GM12878 (cell line): ENCODE results near the gene PRR15L. TPM values are rescaled to one million over a fixed set of nuclear protein-coding genes. Genes with fewer than 3 reads are reported as not detected.

ENCODE experiments used
- CBX3 ChIP-seq: fragments of 200-600 bp; sonication (generic); IDR thresholded peaks from 2 replicates; pipeline ENCODE4 v1.6.1; 2016; ENCODE audit warnings: low read depth, borderline replicate concordance
- EED ChIP-seq: sonication (generic); IDR thresholded peaks from 2 replicates; pipeline ENCODE4 v1.6.1; 2016; ENCODE audit warnings: antibody characterized with exemption, low read depth
- ELK1 ChIP-seq: IDR thresholded peaks from 2 replicates; pipeline ENCODE4 v1.6.1; 2012; ENCODE audit warnings: low read depth, low read length, improper control_type of control experiment
- GABPA ChIP-seq: IDR thresholded peaks from 2 replicates; pipeline ENCODE4 v1.6.1; 2014; ENCODE audit warnings: antibody characterized with exemption, low read depth, mild to moderate bottlenecking, inconsistent platforms
- HDGF ChIP-seq: fragments of 450-650 bp; IDR thresholded peaks from 2 replicates; pipeline ENCODE4 v1.6.1; 2016; ENCODE audit warnings: antibody characterized with exemption
- IKZF1 ChIP-seq: fragments of 450-650 bp; conservative IDR thresholded peaks from 2 replicates; pipeline ENCODE4 v1.6.1; 2017; ENCODE audit warnings: antibody characterized with exemption, mild to moderate bottlenecking
- IKZF2 ChIP-seq, 2 experiments: fragments of 450-650 bp; IDR thresholded peaks; 2 replicates each; pipeline ENCODE4 v1.6.1; 2017; ENCODE audit warnings: mild to moderate bottlenecking in 2 of 2, moderate library complexity in 2 of 2
- MTA2 ChIP-seq: fragments of 450-650 bp; IDR thresholded peaks from 2 replicates; pipeline ENCODE4 v1.6.1; 2016; ENCODE audit warnings: low read depth, mild to moderate bottlenecking, moderate library complexity
- MTA3 ChIP-seq: IDR thresholded peaks from 2 replicates; pipeline ENCODE4 v1.6.1; 2012; ENCODE audit warnings: low read length, inconsistent platforms, borderline replicate concordance
- MYC ChIP-seq: IDR thresholded peaks from 2 replicates; pipeline ENCODE4 v1.6.1; 2011; ENCODE audit warnings: mild to moderate bottlenecking, low read length, moderate library complexity, inconsistent platforms; ENCODE audit not compliant: insufficient read depth, insufficient replicate concordance, insufficient read length, severe bottlenecking
- NBN ChIP-seq: fragments of 450-650 bp; IDR thresholded peaks from 2 replicates; pipeline ENCODE4 v1.6.1; 2016
- NFYA ChIP-seq: IDR thresholded peaks from 2 replicates; pipeline ENCODE4 v1.6.1; 2011; ENCODE audit warnings: low read depth, mild to moderate bottlenecking, low read length, improper control_type of control experiment, borderline replicate concordance
- NKRF ChIP-seq: fragments of 450-650 bp; conservative IDR thresholded peaks from 2 replicates; pipeline ENCODE4 v1.6.1; 2017; ENCODE audit warnings: mild to moderate bottlenecking, moderate library complexity
- SKIL ChIP-seq: fragments of 450-650 bp; IDR thresholded peaks from 2 replicates; pipeline ENCODE4 v1.6.1; 2017; ENCODE audit warnings: mild to moderate bottlenecking, low read depth, inconsistent platforms; ENCODE audit not compliant: poor library complexity, severe bottlenecking
- TARDBP ChIP-seq: IDR thresholded peaks from 2 replicates; pipeline ENCODE4 v1.6.1; 2016; ENCODE audit warnings: borderline replicate concordance
- ZNF217 ChIP-seq: fragments of 450-650 bp; IDR thresholded peaks from 2 replicates; pipeline ENCODE4 v1.6.1; 2017; ENCODE audit warnings: antibody characterized with exemption, mild to moderate bottlenecking
- polyA plus RNA-seq, 11 experiments: library from polyadenylated mRNA; depleted of rRNA in 4 of 11; unstranded in 6 of 11; stranded (reverse) in 5 of 11; fragments of >200 nt; fragmentation: Nextera tagmentation in 4 of 11; fragmentation: Illumina TruSeq in 1 of 11; extraction: Ambion mirVana in 4 of 11; extraction: Trizol in 1 of 11; gene quantifications; 1 replicate in 1 of 11; 2 replicates in 10 of 11; pipeline versions ENCODE4 v1.2.1 to v1.2.3, GENCODE V29; 2011 to 2016; ENCODE audit warnings: inconsistent platforms in 2 of 11, missing spikeins in 2 of 11, low read depth in 1 of 11
- total RNA-seq, 4 experiments: library from RNA; depleted of rRNA in 3 of 4; stranded (reverse); fragments of >200 nt in 3 of 4; fragmentation: Illumina TruSeq in 1 of 4; extraction: Trizol in 1 of 4; gene quantifications; 2 replicates each; pipeline versions ENCODE4 v1.2.1 to v1.2.3, GENCODE V29; 2013 to 2021
- TF ChIP-seq, protein P1 (sequence below): fragments of 450-650 bp; IDR thresholded peaks from 2 replicates; pipeline ENCODE4 v1.6.1; 2018; ENCODE audit warnings: borderline replicate concordance, mild to moderate bottlenecking; ENCODE audit not compliant: partially characterized antibody
- TF ChIP-seq, protein P2 (sequence below): fragments of 450-650 bp; IDR thresholded peaks from 2 replicates; pipeline ENCODE4 v1.6.1; 2017; ENCODE audit warnings: low read depth, mild to moderate bottlenecking, moderate library complexity

Gene PRR15L
- total and polyA plus RNA-seq, 10 of the 15 experiments (the other 5 are each of a cell fraction or from before 2014, with no cell fraction given): 0.11 to 0.18 TPM; not detected in 8

GRCh38 chr17:48003417-48004151 lies 45.9 kb upstream of the PRR15L start (continued):
- TF ChIP-seq, protein P1, sequence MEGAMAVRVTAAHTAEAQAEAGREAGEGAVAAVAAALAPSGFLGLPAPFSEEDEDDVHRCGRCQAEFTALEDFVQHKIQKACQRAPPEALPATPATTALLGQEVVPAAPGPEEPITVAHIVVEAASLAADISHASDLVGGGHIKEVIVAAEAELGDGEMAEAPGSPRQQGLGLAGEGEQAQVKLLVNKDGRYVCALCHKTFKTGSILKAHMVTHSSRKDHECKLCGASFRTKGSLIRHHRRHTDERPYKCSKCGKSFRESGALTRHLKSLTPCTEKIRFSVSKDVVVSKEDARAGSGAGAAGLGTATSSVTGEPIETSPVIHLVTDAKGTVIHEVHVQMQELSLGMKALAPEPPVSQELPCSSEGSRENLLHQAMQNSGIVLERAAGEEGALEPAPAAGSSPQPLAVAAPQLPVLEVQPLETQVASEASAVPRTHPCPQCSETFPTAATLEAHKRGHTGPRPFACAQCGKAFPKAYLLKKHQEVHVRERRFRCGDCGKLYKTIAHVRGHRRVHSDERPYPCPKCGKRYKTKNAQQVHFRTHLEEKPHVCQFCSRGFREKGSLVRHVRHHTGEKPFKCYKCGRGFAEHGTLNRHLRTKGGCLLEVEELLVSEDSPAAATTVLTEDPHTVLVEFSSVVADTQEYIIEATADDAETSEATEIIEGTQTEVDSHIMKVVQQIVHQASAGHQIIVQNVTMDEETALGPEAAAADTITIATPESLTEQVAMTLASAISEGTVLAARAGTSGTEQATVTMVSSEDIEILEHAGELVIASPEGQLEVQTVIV: peak; percentile 12
- TF ChIP-seq MTA2: peak; percentile 49
- no peak for TF ChIP-seq ZNF217
- no peak for TF ChIP-seq NKRF
- TF ChIP-seq TARDBP: no peak
- TF ChIP-seq IKZF2 (IDR thresholded peaks at IDR 0.05): peak; percentile 49 to 76; a peak in 2 of 4 replicates
- TF ChIP-seq SKIL: no peak
- no peak for TF ChIP-seq MYC
- TF ChIP-seq EED: no peak
- peak; percentile 72 for TF ChIP-seq NBN
- TF ChIP-seq ELK1: no peak
- TF ChIP-seq, protein P2, sequence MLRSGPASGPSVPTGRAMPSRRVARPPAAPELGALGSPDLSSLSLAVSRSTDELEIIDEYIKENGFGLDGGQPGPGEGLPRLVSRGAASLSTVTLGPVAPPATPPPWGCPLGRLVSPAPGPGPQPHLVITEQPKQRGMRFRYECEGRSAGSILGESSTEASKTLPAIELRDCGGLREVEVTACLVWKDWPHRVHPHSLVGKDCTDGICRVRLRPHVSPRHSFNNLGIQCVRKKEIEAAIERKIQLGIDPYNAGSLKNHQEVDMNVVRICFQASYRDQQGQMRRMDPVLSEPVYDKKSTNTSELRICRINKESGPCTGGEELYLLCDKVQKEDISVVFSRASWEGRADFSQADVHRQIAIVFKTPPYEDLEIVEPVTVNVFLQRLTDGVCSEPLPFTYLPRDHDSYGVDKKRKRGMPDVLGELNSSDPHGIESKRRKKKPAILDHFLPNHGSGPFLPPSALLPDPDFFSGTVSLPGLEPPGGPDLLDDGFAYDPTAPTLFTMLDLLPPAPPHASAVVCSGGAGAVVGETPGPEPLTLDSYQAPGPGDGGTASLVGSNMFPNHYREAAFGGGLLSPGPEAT: peak; percentile 40; the same call in 1 of the 2 replicates
- peak; percentile 91 for TF ChIP-seq HDGF
- TF ChIP-seq MTA3: no peak
- TF ChIP-seq IKZF1: peak; percentile 22; the same call in 1 of the 2 replicates
- TF ChIP-seq NFYA: no peak
- no peak for TF ChIP-seq CBX3
- TF ChIP-seq GABPA: no peak
